Ovary (tissue), 9 donors: Measurements from ENCODE around the gene CBX2. TPM values are rescaled to one million over a fixed set of nuclear protein-coding genes. Genes with fewer than 3 reads are reported as not detected.

Experiments used
- DNase-seq, 5 donors: peaks; one replicate each; pipeline ENCODE4 v3.0.0-alpha.2; 2019 to 2020
- H3K27ac ChIP-seq, 2 donors: fragments of 200-600 bp; one replicate each; pipeline versions ENCODE4 v1.5.1 to v1.8.0; 2019 to 2022
- H3K27me3 ChIP-seq: fragments of 200-600 bp; one replicate; pipeline ENCODE4 v1.8.0; 2022
- H3K36me3 ChIP-seq: fragments of 200-600 bp; sonication (generic); one replicate; pipeline ENCODE4 v1.5.1; 2019
- H3K4me1 ChIP-seq: one replicate; pipeline ENCODE4 v1.8.1; 2013; ENCODE audit warnings: mild to moderate bottlenecking, moderate library complexity; ENCODE audit not compliant: insufficient read depth
- H3K4me3 ChIP-seq: fragments of 200-600 bp; sonication (generic); one replicate; pipeline ENCODE4 v1.5.1; 2017
- H3K9me3 ChIP-seq, 2 donors: fragments of 200-600 bp in 1 of 2; sonication (generic) in 1 of 2; one replicate each; pipeline versions ENCODE4 v1.5.1 to v1.8.1; 2013 to 2019; ENCODE audit warnings: mild to moderate bottlenecking in 1 of 2, moderate library complexity in 1 of 2
- CTCF ChIP-seq, 3 donors: fragments of 450-650 bp in 2 of 3; fragments of 200-600 bp in 1 of 3; IDR thresholded peaks; one replicate each; pipeline versions ENCODE4 v1.5.1 to v1.8.0; 2016 to 2022; ENCODE audit warnings: antibody characterized with exemption in 3 of 3, mild to moderate bottlenecking in 1 of 3
- EP300 ChIP-seq: sonication (generic); formaldehyde crosslinking; IDR thresholded peaks from one replicate; pipeline ENCODE4 v1.6.1; 2017; ENCODE audit warnings: antibody characterized with exemption
- POLR2A ChIP-seq: fragments of 450-650 bp; IDR thresholded peaks from one replicate; pipeline ENCODE4 v1.6.1; 2017; ENCODE audit warnings: antibody characterized with exemption, mild to moderate bottlenecking, moderate library complexity
- WGBS, 3 donors: extraction: QIAGEN DNeasy Blood & Tissue Kit in 1 of 3; methylation state at CpG; one replicate each; pipeline versions ENCODE4 v1.1.5 to v1.1.7; 2013 to 2017; 5-methylcytosine and 5-hydroxymethylcytosine counted together
- intact Hi-C, 4 donors: fragments of 100-400 bp; cut with DNase I; formaldehyde crosslinking; loops; one replicate each; pipeline versions ENCODE4 v1.11.0 to v1.15.1; 2022 to 2023
- polyA plus RNA-seq, 2 donors: library from polyadenylated mRNA; stranded (reverse); fragments of 200-250 nt in 1 of 2; fragments of 350-450 nt in 1 of 2; fragmentation: Illumina TruSeq in 1 of 2; extraction: RNeasy Lipid Tissue Mini Kit (QIAGEN cat#74804) in 1 of 2; gene quantifications; one replicate each; pipeline ENCODE4 v1.2.3, GENCODE V29; 2013 to 2014
- total RNA-seq, 7 donors: library from RNA; depleted of rRNA in 2 of 7; stranded (reverse); fragments of >200 nt in 2 of 7; fragmentation: NEBNext Ultra II Directional in 3 of 7; extraction: Animal tissue kit (Norgen Biotek cat#: 25700) in 3 of 7; gene quantifications; one replicate each; pipeline versions ENCODE4 v1.1.0 to v1.2.4, GENCODE V29; 2016 to 2023
- donor health status: DM: no; HTN: no; CAD: no; lungs with moderate emphysema.
- donor health status: DM: no; HTN: no; CAD: no.
- donor health status: Bipolar disorder and iron deficiency.
- donor health status: DM: yes; HTN: yes; CAD: no.
- donor health status: DM: no; HTN: no; CAD: no.
- donor health status: DM: yes; HTN: yes; CAD: no.

Gene CBX2
- total and polyA plus RNA-seq, 9 donors: 0.92 to 5.7 (median 4.7) TPM

DNA sequence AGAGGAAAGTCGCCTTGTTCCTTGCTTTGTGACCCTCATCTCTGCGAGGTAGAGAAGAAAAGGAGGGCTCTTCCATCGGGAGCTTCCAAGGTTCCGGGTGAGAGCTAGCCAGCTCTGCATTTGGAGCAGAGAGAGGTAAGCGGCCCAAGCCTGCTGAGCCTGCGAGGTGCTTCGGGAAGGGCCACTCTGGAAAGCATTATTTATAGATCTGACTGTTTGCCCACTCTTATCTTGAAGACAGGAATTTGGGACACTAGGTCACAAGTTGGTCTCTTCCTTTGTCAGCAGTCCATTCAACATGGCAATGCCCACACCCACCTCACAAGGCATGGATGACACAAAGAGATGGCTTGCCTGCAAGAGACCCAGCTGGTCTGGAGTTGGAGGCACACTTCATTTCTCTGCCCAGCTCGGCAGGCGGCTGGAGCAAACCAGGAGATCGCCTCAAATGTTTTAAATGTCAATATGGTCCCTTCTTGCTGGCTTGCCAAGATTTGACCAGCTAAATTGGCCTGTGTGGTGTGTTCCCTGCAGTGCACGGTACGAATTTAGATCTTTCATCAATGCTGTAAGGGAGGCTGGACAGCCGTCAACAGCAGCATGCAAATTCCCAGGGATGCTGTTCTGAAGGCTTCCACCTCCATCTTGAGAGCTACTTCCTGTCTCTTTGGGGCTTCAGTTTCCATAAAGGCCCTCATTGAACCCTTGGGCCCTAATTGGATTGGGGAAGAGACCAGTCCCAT lies 41.8 kb downstream of the CBX2 start:
- H3K27ac ChIP-seq: no peak overlapping the region
- no peaks in the 10 kb centered on the region for H3K4me1 ChIP-seq
- no peak overlapping the region for H3K4me3 ChIP-seq
- intact Hi-C loops: no loop called here
- DNase-seq: no peak
- H3K27me3 ChIP-seq: peaks cover 14% of the 10 kb centered on the region
- TF ChIP-seq POLR2A (no peak), CTCF (IDR thresholded peaks at IDR 0.05) (no peak), EP300 (no peak)
- H3K9me3 ChIP-seq: no peaks in the 10 kb centered on the region
- WGBS, 3 donors: 86 to 89% (median 86%) methylated on average over 13 of the region's 13 CpGs
- no peaks in the 10 kb centered on the region for H3K36me3 ChIP-seq

DNA sequence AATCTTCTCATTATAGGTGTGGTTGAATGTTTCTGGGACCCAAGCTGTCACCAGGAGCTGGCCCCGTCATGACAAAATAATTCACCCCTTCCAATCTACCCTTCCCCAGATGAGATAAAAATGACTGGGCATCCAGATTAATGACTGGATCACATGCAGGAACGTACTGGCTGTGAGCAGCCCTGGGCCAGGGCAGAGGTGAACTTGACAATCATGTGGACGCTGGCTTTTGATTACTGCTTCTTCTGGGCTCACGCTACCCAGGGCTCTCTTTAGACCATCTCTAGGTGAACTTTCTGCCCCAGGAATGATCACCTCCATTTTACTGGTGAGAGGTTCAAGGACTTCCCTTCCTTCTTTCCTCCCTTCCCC lies 43.0 kb downstream of the CBX2 start:
- peaks cover 2% of the 10 kb centered on the region for H3K27me3 ChIP-seq
- intact Hi-C loops: no loop called here
- H3K4me1 ChIP-seq: peaks cover 2% of the 10 kb centered on the region
- no peaks in the 10 kb centered on the region for H3K36me3 ChIP-seq
- no peaks in the 10 kb centered on the region for H3K9me3 ChIP-seq
- no peak overlapping the region for H3K4me3 ChIP-seq
- WGBS, 3 donors: 73 to 90% (median 89%) methylated on average over 4 of the region's 4 CpGs
- no peak for DNase-seq
- no peak overlapping the region for H3K27ac ChIP-seq
- TF ChIP-seq CTCF (IDR thresholded peaks at IDR 0.05): no peak
- no peak for TF ChIP-seq EP300
- TF ChIP-seq POLR2A: no peak

DNA sequence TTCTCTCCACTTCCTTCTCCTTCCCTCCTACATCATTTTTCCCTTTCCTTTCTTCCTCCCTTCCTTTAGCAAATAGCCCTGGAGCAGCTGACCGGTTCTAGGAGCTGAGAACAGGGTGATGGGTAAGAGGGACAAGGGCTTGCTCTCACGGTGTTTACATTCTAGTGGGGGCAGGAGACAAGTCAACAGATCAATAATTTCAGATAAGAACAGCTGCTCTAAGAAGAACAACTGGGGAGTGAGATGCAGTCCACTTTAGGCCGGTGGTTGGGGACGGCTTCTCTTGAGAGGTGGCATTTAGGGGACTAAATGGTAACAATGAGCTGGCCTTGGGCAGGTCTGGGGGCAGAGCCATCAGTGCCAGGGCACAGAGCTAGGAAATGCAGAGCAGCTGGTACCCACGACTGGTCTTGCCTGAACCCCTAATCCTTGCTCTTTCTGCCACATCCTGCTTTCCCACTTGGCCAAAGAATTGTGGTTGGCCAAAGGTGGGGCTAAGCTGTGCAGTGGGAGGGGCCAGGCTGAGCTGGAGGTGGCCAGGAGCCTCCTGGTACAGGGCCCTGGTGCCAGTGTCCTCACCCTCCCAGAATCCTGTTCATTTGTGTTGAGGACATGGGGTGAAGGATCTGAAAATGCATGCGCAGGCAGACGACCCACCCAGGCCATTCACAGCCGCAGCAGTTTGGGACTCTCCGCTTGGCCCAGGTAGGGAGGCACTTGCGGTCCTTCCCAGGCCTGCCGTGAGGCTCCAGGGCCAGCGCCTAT lies 43.6 kb downstream of the CBX2 start:
- WGBS, 3 donors: 80 to 83% (median 80%) methylated on average over 12 of the region's 12 CpGs
- Histone ChIP-seq H3K4me3 (no peak overlapping the region), H3K27ac (no peak overlapping the region), H3K36me3 (no peaks in the 10 kb centered on the region), H3K27me3 (no peaks in the 10 kb centered on the region), H3K9me3 (no peaks in the 10 kb centered on the region), H3K4me1 (peaks cover 3% of the 10 kb centered on the region)
- no peak for DNase-seq
- TF ChIP-seq CTCF (IDR thresholded peaks at IDR 0.05): no peak
- TF ChIP-seq EP300: no peak
- intact Hi-C loops: no loop called here

GRCh38 chr17:79822583-79823124 lies 44.7 kb downstream of the CBX2 start:
- H3K4me3 ChIP-seq: no peak overlapping the region
- H3K27me3 ChIP-seq: no peaks in the 10 kb centered on the region
- DNase-seq: no peak
- peaks cover 3% of the 10 kb centered on the region for H3K4me1 ChIP-seq
- TF ChIP-seq EP300: no peak
- no peak for TF ChIP-seq CTCF (IDR thresholded peaks at IDR 0.05)
- TF ChIP-seq POLR2A: no peak
- H3K36me3 ChIP-seq: no peaks in the 10 kb centered on the region
- WGBS, 3 donors: 91 to 94% (median 92%) methylated on average over 17 of the region's 17 CpGs
- no peak overlapping the region for H3K27ac ChIP-seq
- intact Hi-C loops: no loop called here
- H3K9me3 ChIP-seq: no peaks in the 10 kb centered on the region
